Measurements from ENCODE around the gene C2orf42. TPM values are rescaled to one million over a fixed set of nuclear protein-coding genes. Genes with fewer than 3 reads are reported as not detected.
"Not testable (repeated sequence)": the region's sequence is repeated elsewhere in the genome, so short reads cannot be mapped to it uniquely, and the experiment has no call there.

Gene C2orf42
- total RNA-seq, 6 experiments from 2014 or later, result 10.9 to 22.5 (median 16.7) TPM

GRCh38 chr2:70133491-70134322, 57.1 kb downstream of the C2orf42 start:
- DNase-seq (no peak), ATAC-seq (peak in 1 of 4 donors; percentile 3)
- Histone ChIP-seq H3K27me3 (no peaks in the 10 kb centered on the region), H3K4me3 (no peak overlapping the region), H3K27ac (peak overlapping the region; percentile 88 to 99 (median 95)), H3K9me3 (no peaks in the 10 kb centered on the region), H3K4me1 (peaks cover 0 to 26% (median 17%) of the 10 kb centered on the region in 4 donors), H3K36me3 (no peaks in the 10 kb centered on the region)
- 48% methylated on average over 9 of the region's 10 CpGs for WGBS (ENCODE audit: insufficient coverage, low coverage, low lambda C conversion rate, missing lambda C conversion rate)
- intact Hi-C loops (cut with DNase I), result no loop called here
- no peak for TF ChIP-seq POLR2A (IDR thresholded peaks at IDR 0.05)
- TF ChIP-seq, protein P1, sequence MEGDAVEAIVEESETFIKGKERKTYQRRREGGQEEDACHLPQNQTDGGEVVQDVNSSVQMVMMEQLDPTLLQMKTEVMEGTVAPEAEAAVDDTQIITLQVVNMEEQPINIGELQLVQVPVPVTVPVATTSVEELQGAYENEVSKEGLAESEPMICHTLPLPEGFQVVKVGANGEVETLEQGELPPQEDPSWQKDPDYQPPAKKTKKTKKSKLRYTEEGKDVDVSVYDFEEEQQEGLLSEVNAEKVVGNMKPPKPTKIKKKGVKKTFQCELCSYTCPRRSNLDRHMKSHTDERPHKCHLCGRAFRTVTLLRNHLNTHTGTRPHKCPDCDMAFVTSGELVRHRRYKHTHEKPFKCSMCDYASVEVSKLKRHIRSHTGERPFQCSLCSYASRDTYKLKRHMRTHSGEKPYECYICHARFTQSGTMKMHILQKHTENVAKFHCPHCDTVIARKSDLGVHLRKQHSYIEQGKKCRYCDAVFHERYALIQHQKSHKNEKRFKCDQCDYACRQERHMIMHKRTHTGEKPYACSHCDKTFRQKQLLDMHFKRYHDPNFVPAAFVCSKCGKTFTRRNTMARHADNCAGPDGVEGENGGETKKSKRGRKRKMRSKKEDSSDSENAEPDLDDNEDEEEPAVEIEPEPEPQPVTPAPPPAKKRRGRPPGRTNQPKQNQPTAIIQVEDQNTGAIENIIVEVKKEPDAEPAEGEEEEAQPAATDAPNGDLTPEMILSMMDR (IDR thresholded peaks at IDR 0.05), result no peak

- peak overlapping the region; percentile 88 to 99 (median 95) for H3K27ac ChIP-seq
- H3K9me3 ChIP-seq, result no peaks in the 10 kb centered on the region
- ATAC-seq, result no peak
- H3K36me3 ChIP-seq, result no peaks in the 10 kb centered on the region
- H3K4me1 ChIP-seq, result peaks cover 0 to 26% (median 17%) of the 10 kb centered on the region in 4 donors
- TF ChIP-seq, protein P1 (IDR thresholded peaks at IDR 0.05), result no peak
- TF ChIP-seq POLR2A (IDR thresholded peaks at IDR 0.05), result no peak
- no peak for DNase-seq
- intact Hi-C loops (cut with DNase I), result no loop called here
- H3K27me3 ChIP-seq, result no peaks in the 10 kb centered on the region
- WGBS (ENCODE audit: insufficient coverage, low coverage, low lambda C conversion rate, missing lambda C conversion rate), result 50% methylated on average over 1 of the region's 1 CpG
- peak overlapping the region in 2 of 3 donors; percentile 38 to 47 for H3K4me3 ChIP-seq
Measured at GRCh38 chr2:70133127-70133452, 57.7 kb downstream of the C2orf42 start.

- peak; percentile 70 for TF ChIP-seq POLR2A (IDR thresholded peaks at IDR 0.05)
- TF ChIP-seq, protein P1 (IDR thresholded peaks at IDR 0.05), result no peak
- H3K27me3 ChIP-seq, result no peaks in the 10 kb centered on the region
- ATAC-seq (peak; percentile 70 to 87 (median 83)), DNase-seq (peak in 1 of 3 donors; percentile 70)
- intact Hi-C loops (cut with DNase I), result no loop called here
- no peaks in the 10 kb centered on the region for H3K36me3 ChIP-seq
- peaks cover 0 to 26% (median 17%) of the 10 kb centered on the region in 4 donors for H3K4me1 ChIP-seq
- H3K9me3 ChIP-seq, result no peaks in the 10 kb centered on the region
- H3K27ac ChIP-seq, result peak overlapping the region; percentile 88 to 99 (median 95)
- H3K4me3 ChIP-seq, result peak overlapping the region; percentile 29 to 47 (median 38)
- 0% methylated on average over 8 of the region's 8 CpGs for WGBS (ENCODE audit: insufficient coverage, low coverage, low lambda C conversion rate, missing lambda C conversion rate)
Measured at GRCh38 chr2:70132244-70133126, 58.3 kb downstream of the C2orf42 start.

- WGBS (ENCODE audit: insufficient coverage, low coverage, low lambda C conversion rate, missing lambda C conversion rate), result 74% methylated on average over 17 of the region's 17 CpGs
- ATAC-seq; H3K27me3 ChIP-seq; intact Hi-C loops (cut with DNase I); DNase-seq; H3K36me3 ChIP-seq; H3K9me3 ChIP-seq: not testable (repeated sequence)
- Histone ChIP-seq H3K27ac (peak overlapping the region; percentile 88 to 99 (median 95)), H3K4me3 (peak overlapping the region; percentile 29 to 47 (median 38)), H3K4me1 (peaks cover 0 to 26% (median 17%) of the 10 kb centered on the region in 4 donors)
Measured at GRCh38 chr2:70131344-70132143, 59.3 kb downstream of the C2orf42 start.

Data from right lobe of liver (tissue), 6 donors.